ENCODE measurements around the gene ASB17.
"Not testable (repeated sequence)": the region's sequence is repeated elsewhere in the genome, so short reads cannot be mapped to it uniquely, and the experiment has no call there.

Gene ASB17

GRCh38 chr1:75950176-75950575 is 18.0 kb upstream of the ASB17 start:
- Histone ChIP-seq H3K36me3 (ENCODE audit: insufficient read depth, low read length) (no peaks in the 10 kb centered on the region), H3F3A (ENCODE audit: low read depth) (no peaks in the 10 kb centered on the region)

GRCh38 chr1:75943037-75943436 is 10.8 kb upstream of the ASB17 start:
- not testable (repeated sequence) for H3K9me2 ChIP-seq (replicated peaks; ENCODE audit: low read depth, low read length); H3K9me3 ChIP-seq (ENCODE audit: insufficient read depth, low read depth, low read length); H2AFZ ChIP-seq (ENCODE audit: low read length); H3K36me3 ChIP-seq (ENCODE audit: insufficient read depth, low read length); H3F3A ChIP-seq (ENCODE audit: low read depth); H3K4me2 ChIP-seq (ENCODE audit: low read depth, low read length, poor library complexity, severe bottlenecking); H3K79me2 ChIP-seq (ENCODE audit: insufficient read depth, low read length); H3K9ac ChIP-seq (ENCODE audit: low read depth, low read length, poor library complexity, severe bottlenecking); H4K20me1 ChIP-seq (ENCODE audit: insufficient read depth, low read length, poor library complexity, severe bottlenecking); H3K27me3 ChIP-seq (ENCODE audit: insufficient read depth, low read length, poor library complexity, severe bottlenecking); H3K4me3 ChIP-seq (ENCODE audit: low read length, poor library complexity, severe bottlenecking); H3K4me1 ChIP-seq (ENCODE audit: insufficient read depth, low read length, poor library complexity, severe bottlenecking)

More at GRCh38 chr1:75950176-75950575, 18.0 kb upstream of the ASB17 start:
- H4K20me1 ChIP-seq (ENCODE audit: insufficient read depth, low read length, poor library complexity, severe bottlenecking) = no peaks in the 10 kb centered on the region
- H3K9me2 ChIP-seq (replicated peaks; ENCODE audit: low read depth, low read length) = no peaks in the 10 kb centered on the region
- H3K4me2 ChIP-seq (ENCODE audit: low read depth, low read length, poor library complexity, severe bottlenecking) = no peak overlapping the region
- H3K9ac ChIP-seq (ENCODE audit: low read depth, low read length, poor library complexity, severe bottlenecking) = no peak overlapping the region
- no peak overlapping the region for H3K4me3 ChIP-seq (ENCODE audit: low read length, poor library complexity, severe bottlenecking)
- H3K9me3 ChIP-seq (ENCODE audit: insufficient read depth, low read depth, low read length) = no peaks in the 10 kb centered on the region
- TF ChIP-seq CTCF (conservative IDR thresholded peaks at IDR 0.05; ENCODE audit: low read length) (no peak), EZH2phosphoT487 (IDR thresholded peaks at IDR 0.05; ENCODE audit: borderline replicate concordance) (no peak)
- H3K4me1 ChIP-seq (ENCODE audit: insufficient read depth, low read length, poor library complexity, severe bottlenecking) = no peaks in the 10 kb centered on the region
- no peak overlapping the region for H2AFZ ChIP-seq (ENCODE audit: low read length)
- H3K79me2 ChIP-seq (ENCODE audit: insufficient read depth, low read length) = no peaks in the 10 kb centered on the region
- no peaks in the 10 kb centered on the region for H3K27me3 ChIP-seq (ENCODE audit: insufficient read depth, low read length, poor library complexity, severe bottlenecking)

- Histone ChIP-seq H3K79me2 (ENCODE audit: insufficient read depth, low read length) (no peaks in the 10 kb centered on the region), H3K4me1 (ENCODE audit: insufficient read depth, low read length, poor library complexity, severe bottlenecking) (no peaks in the 10 kb centered on the region), H3K27me3 (ENCODE audit: insufficient read depth, low read length, poor library complexity, severe bottlenecking) (no peaks in the 10 kb centered on the region), H4K20me1 (ENCODE audit: insufficient read depth, low read length, poor library complexity, severe bottlenecking) (no peaks in the 10 kb centered on the region), H3K4me3 (ENCODE audit: low read length, poor library complexity, severe bottlenecking) (no peak overlapping the region), H3K36me3 (ENCODE audit: insufficient read depth, low read length) (no peaks in the 10 kb centered on the region), H3F3A (ENCODE audit: low read depth) (no peaks in the 10 kb centered on the region), H2AFZ (ENCODE audit: low read length) (no peak overlapping the region), H3K9me3 (ENCODE audit: insufficient read depth, low read depth, low read length) (no peaks in the 10 kb centered on the region), H3K9me2 (replicated peaks; ENCODE audit: low read depth, low read length) (no peaks in the 10 kb centered on the region), H3K4me2 (ENCODE audit: low read depth, low read length, poor library complexity, severe bottlenecking) (no peak overlapping the region), H3K9ac (ENCODE audit: low read depth, low read length, poor library complexity, severe bottlenecking) (no peak overlapping the region)
- TF ChIP-seq EZH2phosphoT487 (IDR thresholded peaks at IDR 0.05; ENCODE audit: borderline replicate concordance) (no peak), CTCF (conservative IDR thresholded peaks at IDR 0.05; ENCODE audit: low read length) (no peak)
Measured at GRCh38 chr1:75937034-75937433, 4.8 kb upstream of the ASB17 start.

- Histone ChIP-seq H3K27me3 (ENCODE audit: insufficient read depth, low read length, poor library complexity, severe bottlenecking) (no peaks in the 10 kb centered on the region), H3K9ac (ENCODE audit: low read depth, low read length, poor library complexity, severe bottlenecking) (no peak overlapping the region), H2AFZ (ENCODE audit: low read length) (no peak overlapping the region), H4K20me1 (ENCODE audit: insufficient read depth, low read length, poor library complexity, severe bottlenecking) (no peaks in the 10 kb centered on the region), H3K4me1 (ENCODE audit: insufficient read depth, low read length, poor library complexity, severe bottlenecking) (no peaks in the 10 kb centered on the region), H3K79me2 (ENCODE audit: insufficient read depth, low read length) (no peaks in the 10 kb centered on the region), H3K36me3 (ENCODE audit: insufficient read depth, low read length) (no peaks in the 10 kb centered on the region), H3F3A (ENCODE audit: low read depth) (no peaks in the 10 kb centered on the region), H3K9me3 (ENCODE audit: insufficient read depth, low read depth, low read length) (no peaks in the 10 kb centered on the region), H3K9me2 (replicated peaks; ENCODE audit: low read depth, low read length) (no peaks in the 10 kb centered on the region), H3K4me2 (ENCODE audit: low read depth, low read length, poor library complexity, severe bottlenecking) (no peak overlapping the region), H3K4me3 (ENCODE audit: low read length, poor library complexity, severe bottlenecking) (no peak overlapping the region)
- TF ChIP-seq EZH2phosphoT487 (IDR thresholded peaks at IDR 0.05; ENCODE audit: borderline replicate concordance) (no peak), CTCF (conservative IDR thresholded peaks at IDR 0.05; ENCODE audit: low read length) (no peak)
Measured at GRCh38 chr1:75922698-75923097, 9.5 kb downstream of the ASB17 start.

Data from Loucy (cell line).